ENCODE data around the gene TMEM219.
"Not testable (repeated sequence)": the region's sequence is repeated elsewhere in the genome, so short reads cannot be mapped to it uniquely, and the experiment has no call there.

TMEM219 gene

DNA sequence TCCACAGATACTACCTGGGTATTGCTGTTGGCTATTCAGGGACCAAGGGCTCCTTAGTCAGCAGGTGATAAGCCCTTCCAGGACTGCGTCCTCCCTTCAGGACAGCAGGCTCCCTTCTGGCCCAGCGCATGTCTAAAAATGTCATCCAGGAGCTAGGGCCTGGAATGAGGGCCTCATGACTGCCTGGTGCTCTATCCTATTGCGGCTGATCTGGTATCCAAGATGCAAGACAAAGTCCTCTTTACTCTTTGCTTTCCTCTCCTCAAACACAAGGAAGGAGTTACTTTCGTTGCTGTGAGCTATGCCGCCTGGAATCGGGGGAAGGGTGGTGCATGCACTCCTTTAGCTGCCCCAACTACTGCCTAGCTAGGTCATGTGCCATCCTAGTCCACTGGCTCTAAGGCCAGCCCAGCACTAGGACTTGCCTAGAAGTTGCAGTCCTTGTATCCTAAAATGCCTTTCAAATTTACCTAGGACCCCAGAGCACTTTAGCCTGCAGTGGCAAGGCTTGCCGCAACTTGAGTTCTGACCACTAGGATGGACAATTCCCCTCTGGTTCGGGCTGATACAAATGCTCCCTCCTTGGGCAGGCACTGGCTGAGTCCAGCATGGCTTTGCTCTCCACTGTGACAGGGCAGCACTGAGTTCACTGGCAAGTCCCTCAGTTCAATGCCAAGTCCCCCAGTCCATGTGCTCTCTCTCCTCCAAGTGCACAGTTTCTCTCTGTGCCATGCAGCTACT, 10.1 kb upstream of the TMEM219 start:
- peak; percentile 12 for DNase-seq (ENCODE audit: low read depth)

DNA sequence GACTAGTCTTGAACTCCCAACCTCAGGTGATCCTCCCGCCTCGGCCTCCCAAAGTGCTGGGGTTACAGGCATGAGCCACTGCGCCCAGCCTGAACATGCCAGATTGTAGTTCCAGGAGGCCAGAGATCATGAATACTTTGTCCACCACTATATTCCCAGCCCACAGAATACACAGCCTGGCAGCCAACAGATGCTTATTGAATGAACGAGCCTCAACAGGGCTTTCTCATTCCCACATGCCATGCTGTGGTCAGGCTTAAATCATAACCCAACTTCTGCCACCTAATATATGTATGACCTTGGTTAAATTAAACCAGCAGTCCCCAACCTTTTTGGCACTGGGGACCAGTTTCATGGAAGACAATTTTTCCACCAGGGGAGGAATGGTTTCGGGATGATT, 3.1 kb upstream of the TMEM219 start:
- DNase-seq (ENCODE audit: low read depth): no peak

DNA sequence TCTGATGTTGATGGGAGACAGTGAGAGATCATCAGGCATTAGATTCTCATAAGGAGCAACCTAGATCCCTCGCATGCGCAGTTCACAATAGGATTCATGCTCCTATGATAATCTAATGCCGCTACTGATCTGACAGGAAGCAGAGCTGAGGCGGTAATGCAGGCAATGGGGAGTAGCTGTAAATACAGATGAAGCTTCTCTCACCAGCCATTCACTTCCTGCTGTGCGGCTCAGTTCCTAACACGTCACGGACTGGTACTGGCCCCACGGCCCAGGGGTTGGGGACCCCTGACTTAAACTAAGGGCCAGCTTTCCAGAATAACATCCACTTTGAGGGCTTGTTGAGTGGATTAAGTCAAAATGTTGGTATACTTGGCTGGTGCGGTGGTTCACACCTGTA, 2.6 kb upstream of the TMEM219 start:
- no peak for DNase-seq (ENCODE audit: low read depth)

DNA sequence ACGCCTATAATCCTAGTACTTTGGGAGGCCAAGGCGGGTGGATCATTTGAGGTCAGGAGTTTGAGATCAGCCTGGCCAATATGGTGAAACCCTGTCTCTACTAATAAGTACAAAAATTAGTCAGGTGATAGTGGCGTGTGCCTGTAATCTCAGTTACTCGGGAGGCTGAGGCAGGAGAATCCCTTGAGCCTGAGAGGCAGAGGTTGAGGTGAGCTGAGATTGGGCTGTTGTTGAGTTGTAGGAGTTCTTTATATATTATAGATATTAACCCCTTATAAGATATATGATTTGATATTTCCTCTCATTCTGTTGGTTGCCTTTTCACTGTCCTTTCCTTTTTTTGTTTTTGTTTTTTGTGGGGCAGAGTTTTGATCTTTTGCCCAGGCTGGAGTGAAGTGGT, 2.1 kb upstream of the TMEM219 start:
- DNase-seq (ENCODE audit: low read depth): not testable (repeated sequence)

DNA sequence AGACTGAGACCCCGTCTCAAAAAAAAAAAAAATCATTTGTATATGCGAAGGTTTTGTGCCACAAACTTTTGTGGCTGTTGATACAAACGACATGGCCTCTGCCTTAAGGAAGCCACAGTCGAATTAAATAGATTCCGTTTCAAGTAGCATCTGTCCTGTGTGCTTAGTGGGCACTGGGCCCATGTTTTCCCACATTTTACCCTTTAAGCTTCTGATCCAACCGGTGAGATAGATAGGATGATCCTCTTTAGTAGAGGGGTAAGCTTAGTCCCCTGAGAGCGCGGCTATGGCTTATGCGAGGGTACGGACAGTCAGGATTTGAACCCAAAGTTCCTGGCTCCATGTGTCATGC, 776 bp upstream of the TMEM219 start:
- peak; percentile 4 for DNase-seq (ENCODE audit: low read depth)

DNA sequence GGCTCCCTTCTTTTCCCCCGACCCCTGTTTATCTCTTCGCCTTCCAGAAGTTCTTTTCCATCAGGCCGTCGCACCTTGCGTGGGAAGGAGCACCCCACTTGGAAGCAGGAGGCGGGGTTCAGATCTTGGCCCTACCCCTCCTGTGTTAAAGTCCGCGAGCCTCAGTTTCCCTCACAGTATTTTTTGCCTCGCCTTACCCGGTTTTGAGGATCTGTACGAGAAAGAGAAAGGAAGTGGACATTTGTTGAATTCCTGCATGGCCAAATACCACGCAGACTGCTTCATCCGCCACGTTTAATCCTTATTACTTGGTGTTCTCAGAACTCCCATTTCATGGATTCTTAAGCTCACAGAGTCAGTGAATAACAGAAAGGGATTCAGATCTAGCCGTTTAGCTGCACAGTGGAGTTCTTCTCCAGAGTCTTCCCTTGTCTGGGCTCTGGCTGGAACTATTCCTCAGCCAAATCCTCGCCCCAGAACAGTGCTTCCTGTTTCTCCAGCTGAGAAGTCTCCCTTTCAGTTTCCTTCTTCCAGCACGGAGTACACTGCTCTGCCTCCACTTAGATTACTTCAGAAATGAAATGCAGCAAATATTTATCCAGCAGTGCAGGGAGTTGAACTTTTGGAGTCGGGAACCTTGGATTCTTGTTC, 590 bp downstream of the TMEM219 start:
- peak; percentile 55 for DNase-seq (ENCODE audit: low read depth)

DNA sequence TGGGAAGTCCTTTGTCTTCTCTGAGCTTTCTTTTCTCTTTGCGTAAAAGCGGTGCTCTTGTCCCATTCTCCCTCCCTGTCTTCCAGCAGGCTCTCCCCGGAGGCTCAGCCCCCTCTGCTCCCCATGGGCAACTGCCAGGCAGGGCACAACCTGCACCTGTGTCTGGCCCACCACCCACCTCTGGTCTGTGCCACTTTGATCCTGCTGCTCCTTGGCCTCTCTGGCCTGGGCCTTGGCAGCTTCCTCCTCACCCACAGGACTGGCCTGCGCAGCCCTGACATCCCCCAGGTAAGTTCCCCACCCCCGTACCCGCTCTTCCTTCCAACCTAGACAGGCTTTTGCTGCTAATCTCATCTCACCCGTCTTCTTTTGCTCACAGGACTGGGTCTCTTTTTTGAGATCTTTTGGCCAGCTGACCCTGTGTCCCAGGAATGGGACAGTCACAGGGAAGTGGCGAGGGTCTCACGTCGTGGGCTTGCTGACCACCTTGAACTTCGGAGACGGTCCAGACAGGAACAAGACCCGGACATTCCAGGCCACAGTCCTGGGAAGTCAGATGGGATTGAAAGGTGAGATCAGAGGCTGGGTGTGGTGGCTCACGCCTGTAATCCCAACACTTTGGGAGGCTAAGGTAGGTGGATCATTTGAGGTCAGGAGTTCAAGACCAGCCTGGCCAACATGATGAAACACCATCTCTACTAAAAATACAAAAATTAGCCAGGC, 1.3 kb downstream of the TMEM219 start:
- DNase-seq (ENCODE audit: low read depth): no peak

DNA sequence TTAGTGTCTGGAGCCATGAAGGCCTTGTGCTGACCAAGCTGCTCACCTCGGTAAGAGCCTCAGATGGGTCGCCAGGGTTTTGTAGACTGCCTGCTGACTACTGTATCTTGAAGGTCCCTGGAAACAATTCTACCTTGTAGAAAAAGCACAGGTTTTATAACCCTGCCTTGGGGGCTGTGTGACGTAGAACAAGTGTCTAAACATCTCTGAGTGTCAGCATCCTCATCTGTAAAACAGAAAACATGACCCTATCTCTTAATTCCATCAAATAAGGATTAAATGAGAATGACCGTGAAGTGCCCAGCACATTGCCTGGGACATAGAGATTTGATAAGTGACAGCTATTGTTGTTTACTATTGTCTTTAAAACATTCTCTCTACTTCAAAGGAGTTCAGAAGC, 6.3 kb downstream of the TMEM219 start:
- DNase-seq (ENCODE audit: low read depth): no peak

DNA sequence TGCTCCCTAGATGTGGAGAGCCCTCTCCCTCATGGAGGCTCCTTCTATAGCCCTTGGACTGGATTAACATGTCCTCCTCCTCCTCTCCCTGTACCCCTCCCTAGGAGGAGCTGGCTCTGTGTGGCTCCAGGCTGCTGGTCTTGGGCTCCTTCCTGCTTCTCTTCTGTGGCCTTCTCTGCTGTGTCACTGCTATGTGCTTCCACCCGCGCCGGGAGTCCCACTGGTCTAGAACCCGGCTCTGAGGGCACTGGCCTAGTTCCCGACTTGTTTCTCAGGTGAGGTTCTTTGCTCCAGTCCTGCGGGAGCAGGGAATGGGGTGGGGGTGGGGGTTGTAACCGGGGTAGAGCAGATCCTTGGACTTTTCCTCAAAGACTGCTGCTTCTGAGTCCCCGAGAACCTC, 9.4 kb downstream of the TMEM219 start:
- no peak for DNase-seq (ENCODE audit: low read depth)

DNA sequence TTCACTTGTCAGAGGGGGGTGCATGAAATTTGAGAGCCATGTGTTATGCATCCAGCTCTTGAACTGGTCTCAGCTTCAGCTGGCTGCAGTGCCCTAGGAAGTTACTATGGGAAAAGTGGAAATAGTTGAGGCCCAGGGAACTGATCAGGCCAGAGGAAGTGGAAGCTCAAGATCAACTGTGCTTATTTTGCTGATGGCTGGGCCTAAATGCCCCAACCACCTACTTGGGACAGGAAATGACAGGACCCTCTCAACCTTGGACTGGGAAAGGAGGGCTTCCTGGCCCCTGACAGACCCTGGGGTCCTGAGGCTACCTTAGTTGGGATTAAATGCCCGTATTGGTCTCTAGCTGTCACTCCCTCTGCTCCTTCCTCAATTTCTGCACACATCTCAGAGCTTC, 10.6 kb downstream of the TMEM219 start:
- DNase-seq (ENCODE audit: low read depth): no peak

DNA sequence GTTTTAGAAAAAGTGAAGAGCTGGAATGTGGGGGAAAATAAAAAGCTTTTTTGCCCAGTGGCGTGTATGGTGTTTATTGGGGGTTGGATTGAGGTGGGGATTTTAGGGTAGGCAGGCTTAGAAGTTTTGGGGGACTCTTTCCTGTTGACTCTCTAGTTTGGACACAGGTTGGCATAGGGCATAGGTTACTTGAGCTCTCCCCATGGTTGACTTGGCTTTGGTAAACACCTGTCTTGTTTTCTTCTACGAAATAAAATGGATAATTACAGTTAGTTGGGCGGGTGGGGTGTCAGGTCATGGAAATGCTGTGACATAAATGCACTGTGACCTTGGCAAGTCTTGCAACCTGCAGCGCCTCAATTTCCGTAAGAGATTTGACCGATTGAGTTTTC, 11.1 kb downstream of the TMEM219 start:
- DNase-seq (ENCODE audit: low read depth): no peak

DNA sequence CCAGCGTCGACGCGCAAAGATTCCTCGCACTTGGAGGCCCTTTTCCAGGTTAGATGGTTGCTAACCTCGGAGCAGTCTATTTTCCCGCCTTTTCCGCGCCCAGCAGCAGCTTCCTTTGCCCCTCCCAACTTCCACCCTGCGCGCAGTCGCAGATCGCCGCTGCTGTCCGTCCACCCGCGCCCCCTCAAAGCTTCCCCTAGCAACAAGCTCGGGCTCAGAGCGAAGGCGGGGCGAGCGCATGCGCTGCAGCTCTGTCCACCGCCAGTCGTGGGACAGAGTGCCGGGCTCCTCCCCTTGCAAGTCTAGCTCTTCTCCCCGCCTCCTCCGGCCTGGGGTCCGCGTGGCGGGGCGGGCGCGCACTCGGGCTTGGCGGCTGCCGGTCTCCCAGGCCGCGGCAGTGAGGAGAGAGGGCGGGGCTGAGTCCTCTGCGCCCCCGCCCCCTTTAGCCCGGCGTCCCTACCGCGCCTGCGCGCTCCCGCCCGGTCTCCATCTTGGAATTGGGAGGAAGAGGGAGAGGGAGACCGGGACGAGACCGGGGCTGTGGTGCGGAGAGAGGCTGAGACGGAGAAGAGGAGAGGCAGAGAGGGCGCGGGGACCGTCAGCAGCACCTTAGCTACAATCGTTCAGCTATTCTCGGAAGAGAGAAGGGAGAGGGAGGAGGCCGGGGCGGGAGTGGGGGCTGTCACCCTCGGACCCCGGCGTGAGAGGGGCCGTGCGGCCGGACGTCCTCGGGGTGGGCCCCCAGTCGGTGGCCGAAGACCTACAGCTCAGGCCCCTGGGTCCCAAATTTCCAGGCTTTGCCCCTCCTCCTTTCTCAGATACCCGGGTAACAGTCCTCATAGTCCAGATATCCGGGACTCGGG, 11.7 kb downstream of the TMEM219 start, which contains the start of gene TAOK2:
TAOK2 (plus strand) TSS at position 485 of the 863 bp plus-strand sequence. CDS start 3,905 bp downstream, outside the sequence.
- DNase-seq (ENCODE audit: low read depth): peak; percentile 97

DNA sequence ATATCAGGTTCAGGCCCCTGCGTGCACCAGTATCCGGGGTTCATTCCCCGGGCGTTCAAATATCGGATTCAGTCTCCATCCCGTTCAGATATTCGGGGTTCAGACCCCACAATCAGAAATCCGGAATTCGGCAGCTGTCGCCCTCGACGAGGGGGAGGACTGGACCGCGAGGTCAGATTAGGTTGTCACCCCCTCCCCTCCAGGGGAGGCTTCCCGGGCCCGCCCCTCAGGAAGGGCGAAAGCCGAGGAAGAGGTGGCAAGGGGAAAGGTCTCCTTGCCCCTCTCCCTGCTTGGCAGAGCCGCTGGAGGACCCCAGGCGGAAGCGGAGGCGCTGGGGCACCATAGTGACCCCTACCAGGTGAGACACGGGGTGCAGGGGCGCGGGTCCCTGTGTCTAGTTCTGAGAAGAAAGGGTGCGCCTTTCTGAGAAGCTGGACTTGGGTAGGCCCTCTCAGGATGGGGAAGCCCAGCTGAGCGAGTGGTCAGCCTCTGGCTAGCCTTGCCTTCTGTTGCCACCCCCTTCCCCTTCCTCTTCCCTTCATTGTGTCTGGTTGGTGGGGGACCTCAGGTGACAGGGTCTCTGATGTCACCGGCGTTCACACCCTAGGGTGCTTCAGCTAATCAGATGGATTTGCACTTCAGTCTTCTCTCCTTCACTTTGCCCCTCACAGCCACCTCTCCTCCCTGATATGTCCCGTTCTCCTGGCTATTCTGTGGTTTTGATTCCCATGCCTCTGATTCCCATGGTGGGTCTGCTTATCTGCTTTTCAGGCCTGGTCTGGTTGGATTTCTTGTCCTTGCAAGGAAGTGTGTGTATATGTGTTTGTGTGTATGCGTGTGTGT, 12.6 kb downstream of the TMEM219 start:
- DNase-seq (ENCODE audit: low read depth): peak; percentile 34

DNA sequence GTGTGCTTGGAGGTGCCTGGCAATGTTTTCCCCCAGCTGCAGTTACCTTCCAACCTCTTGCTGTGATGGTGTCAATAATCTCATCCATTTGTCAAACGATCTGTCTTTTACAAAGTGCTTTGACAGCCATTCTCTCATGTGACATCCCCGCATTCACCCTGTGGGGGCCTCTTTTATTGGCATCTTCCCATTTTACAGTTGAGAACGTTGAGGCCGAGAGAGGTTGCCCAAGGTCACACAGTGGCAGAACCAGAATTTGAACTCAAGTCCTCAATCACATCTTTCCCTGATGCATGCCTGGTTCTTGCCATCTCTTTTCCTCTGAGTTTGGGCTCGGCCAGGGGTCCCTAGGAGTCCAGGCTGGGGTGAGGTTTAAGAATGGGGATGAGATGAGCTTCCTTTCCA, 13.3 kb downstream of the TMEM219 start:
- DNase-seq (ENCODE audit: low read depth): no peak

DNA sequence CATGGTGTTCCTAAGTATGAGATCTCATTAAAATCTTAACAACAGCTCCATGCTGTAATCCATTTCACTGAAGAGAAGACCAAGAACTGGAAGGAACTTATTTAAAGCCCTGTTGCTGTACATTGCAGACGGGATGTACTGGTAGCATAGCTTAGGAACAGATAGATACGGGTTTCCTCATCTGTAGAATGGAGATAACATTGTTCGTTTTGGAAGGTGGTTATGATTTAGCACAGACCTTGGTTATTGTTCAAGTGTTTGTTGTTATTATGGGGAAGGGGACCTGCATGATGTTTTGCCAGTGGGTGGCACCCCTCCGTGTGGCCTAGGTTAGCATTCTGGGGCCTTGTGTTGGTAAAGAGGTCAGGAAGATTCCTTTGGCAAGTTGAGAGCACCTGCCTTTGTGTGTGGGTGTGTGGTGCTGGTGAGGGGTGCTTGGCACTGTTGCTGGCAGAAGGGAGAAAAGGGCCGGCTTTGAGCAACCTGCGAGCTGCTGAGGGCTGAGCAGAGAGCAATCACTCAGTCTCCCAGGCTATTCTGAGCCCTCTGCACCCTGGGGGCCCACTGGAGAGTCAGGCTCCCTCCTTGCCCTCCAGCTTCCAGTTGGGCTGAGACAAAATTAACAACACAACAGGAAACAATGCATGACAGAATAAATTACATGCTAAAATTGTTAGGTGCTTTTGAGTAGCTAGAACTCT, 14.1 kb downstream of the TMEM219 start:
- peak; percentile 11 for DNase-seq (ENCODE audit: low read depth)

DNA sequence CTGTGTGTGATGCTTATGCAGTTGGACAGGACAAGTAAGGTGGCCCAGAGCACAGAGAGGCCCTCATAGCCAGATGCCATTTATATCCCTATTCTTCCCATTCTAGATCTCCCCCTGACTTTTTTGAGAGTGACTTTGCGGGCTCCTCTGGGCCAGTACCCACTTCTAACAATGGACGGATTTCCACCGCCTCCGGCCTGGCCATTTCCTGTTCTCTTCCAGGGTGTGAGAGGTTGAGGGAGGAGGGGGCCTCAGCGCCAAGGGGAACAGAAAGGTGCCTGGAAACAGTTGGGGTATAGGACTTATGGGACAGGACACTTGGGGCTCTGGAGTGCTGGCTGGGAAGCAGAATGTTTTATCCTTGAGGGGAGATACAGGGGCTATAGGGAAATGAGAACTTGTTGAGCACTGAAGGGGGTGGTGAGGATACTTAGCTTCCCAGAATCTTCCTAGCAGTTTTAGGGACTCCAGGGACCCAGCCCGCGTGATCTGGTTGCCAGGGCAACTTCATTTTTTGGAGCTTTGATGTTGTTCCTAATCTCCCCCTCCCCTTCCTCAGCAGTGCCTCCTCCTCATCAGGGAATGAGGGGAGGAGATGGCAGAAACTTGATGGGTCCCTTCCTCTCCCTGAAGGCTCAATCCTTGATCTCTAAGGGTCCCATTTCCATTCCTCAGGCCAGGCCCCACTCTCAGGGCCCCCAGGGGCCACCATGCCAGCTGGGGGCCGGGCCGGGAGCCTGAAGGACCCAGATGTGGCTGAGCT, 15.4 kb downstream of the TMEM219 start:
- no peak for DNase-seq (ENCODE audit: low read depth)

DNA sequence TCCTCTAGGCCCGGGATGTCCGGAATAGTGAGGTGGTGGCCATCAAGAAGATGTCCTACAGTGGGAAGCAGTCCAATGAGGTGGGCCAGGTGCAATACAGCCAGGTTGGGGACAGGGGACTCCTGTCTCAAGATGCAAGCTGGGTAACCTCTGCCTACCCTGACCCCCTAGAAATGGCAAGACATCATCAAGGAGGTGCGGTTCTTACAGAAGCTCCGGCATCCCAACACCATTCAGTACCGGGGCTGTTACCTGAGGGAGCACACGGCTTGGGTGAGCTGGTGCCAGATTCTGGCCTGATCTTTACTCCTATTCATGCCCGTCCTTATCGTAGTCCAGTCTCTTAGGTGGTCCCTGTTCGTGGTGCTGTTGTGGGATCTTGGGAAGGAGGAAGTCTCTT, 16.2 kb downstream of the TMEM219 start:
- no peak for DNase-seq (ENCODE audit: low read depth)

DNA sequence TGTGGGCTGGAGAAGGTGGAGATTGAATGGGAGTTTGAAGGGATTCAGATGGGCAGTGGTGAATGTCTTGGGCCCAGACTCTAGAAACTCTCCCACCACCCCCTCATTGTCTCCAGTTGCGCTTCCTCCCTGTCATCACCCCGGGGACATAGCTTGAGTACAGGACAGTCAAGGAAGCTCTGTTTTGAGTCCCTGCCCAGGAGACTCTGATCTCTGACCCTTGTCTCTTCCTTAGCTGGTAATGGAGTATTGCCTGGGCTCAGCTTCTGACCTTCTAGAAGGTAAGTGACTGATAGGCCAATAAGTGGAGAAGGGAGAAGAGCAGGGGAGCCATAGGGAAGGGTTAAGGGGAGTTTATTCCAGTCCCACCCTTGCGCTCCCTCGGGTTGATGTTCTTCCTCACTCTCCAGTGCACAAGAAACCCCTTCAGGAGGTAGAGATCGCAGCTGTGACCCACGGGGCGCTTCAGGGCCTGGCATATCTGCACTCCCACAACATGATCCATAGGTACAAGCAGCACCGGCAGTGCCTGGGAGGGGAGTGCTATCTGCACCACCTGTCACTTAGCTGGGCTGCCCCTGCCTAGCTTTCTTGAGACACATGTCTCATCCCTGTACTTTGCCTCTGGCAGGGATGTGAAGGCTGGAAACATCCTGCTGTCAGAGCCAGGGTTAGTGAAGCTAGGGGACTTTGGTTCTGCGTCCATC, 16.8 kb downstream of the TMEM219 start:
- DNase-seq (ENCODE audit: low read depth): no peak
